GM12891 (cell line): Measurements from ENCODE around the gene FLNA.
"Not testable (repeated sequence)": the region's sequence is repeated elsewhere in the genome, so short reads cannot be mapped to it uniquely, and the experiment has no call there.

Experiments
- POLR2A ChIP-seq: IDR thresholded peaks from 2 replicates; pipeline ENCODE4 v1.6.1; 2011; ENCODE audit warnings: low read depth, low read length, control low read depth
- TAF1 ChIP-seq: IDR thresholded peaks from 2 replicates; pipeline ENCODE4 v1.6.1; 2011; ENCODE audit warnings: low read depth, low read length, control low read depth

GRCh38 chrX:154343620-154344019 lies 30.8 kb downstream of the FLNA start:
- not testable (repeated sequence) for TF ChIP-seq TAF1, POLR2A
